ENCODE results near the gene OTOG. TPM values are rescaled to one million over a fixed set of nuclear protein-coding genes. Genes with fewer than 3 reads are reported as not detected.

Gene OTOG
- total RNA-seq, 1 donor from 2014 or later = not detected

DNA sequence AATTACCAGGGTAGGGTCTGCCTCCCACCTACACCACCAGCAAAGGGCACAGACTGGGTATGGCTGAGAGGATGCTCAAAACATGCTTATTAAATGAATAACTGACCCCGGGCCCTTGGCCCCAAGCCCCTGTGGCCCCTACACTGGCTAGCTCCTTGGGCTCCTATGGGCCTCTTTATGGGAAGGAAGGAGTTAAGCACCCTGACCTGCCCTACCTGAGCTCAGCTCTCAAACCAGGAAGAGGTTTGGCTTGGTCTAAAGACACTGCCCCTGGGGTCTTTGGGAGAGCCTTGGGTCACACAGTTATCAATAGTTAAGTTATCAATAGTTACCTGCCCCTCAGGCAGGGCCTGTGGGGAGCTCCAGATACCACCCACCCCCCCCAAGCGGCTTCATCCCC, 4.0 kb upstream of the OTOG start:
- CTCF ChIA-PET = no interaction called here

DNA sequence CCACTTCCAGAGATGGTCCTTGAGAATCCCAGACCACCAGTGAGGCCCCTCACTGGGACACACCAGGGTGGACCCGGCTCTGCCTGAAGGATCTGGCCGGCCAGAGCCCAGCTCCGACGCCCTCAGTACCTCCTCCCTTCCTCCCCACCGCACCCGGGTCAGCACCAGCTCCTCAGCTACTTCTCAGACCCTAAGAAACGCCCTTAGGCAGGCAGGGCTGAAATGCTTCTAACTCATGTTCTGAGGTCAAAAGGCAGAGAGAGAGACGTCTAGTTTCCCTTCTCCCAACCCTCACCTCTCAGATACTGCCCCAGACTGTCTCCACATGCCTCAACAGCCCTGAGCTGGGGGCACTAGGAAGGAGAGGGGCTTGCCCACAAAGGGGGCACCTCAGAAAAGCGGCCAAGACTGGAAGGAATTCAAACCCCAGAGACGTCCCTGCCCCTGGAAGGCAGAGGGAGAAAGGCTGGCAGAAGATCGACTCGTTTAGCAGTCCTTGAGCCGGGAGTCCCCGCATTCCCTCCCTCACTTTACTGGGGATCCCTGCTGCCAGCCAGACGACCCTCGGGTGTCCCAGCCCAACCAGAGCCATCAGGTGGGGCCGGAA, 3.4 kb upstream of the OTOG start:
- peaks cover 44% of the 10 kb centered on the region for H3K27me3 Mint-ChIP-seq
- ATAC-seq (ENCODE audit: low read depth) (no peak), DNase-seq (no peak)
- no peaks in the 10 kb centered on the region for H3K4me1 Mint-ChIP-seq
- intact Hi-C loops (cut with micrococcal nuclease) = no loop called here
- H3K4me3 Mint-ChIP-seq = no peak overlapping the region
- H3K36me3 Mint-ChIP-seq (ENCODE audit: low read depth) = no peaks in the 10 kb centered on the region
- CTCF ChIA-PET = no interaction called here
- H3K27ac Mint-ChIP-seq = no peak overlapping the region
- POLR2A ChIA-PET = no interaction called here
- TF ChIP-seq, protein P1, sequence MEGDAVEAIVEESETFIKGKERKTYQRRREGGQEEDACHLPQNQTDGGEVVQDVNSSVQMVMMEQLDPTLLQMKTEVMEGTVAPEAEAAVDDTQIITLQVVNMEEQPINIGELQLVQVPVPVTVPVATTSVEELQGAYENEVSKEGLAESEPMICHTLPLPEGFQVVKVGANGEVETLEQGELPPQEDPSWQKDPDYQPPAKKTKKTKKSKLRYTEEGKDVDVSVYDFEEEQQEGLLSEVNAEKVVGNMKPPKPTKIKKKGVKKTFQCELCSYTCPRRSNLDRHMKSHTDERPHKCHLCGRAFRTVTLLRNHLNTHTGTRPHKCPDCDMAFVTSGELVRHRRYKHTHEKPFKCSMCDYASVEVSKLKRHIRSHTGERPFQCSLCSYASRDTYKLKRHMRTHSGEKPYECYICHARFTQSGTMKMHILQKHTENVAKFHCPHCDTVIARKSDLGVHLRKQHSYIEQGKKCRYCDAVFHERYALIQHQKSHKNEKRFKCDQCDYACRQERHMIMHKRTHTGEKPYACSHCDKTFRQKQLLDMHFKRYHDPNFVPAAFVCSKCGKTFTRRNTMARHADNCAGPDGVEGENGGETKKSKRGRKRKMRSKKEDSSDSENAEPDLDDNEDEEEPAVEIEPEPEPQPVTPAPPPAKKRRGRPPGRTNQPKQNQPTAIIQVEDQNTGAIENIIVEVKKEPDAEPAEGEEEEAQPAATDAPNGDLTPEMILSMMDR (IDR thresholded peaks at IDR 0.05) = no peak
- no peaks in the 10 kb centered on the region for H3K9me3 Mint-ChIP-seq

More for the DNA sequence above, 4.0 kb upstream of the OTOG start:
- intact Hi-C loops (cut with micrococcal nuclease) = no loop called here
- Mint-ChIP-seq H3K4me1 (no peaks in the 10 kb centered on the region), H3K9me3 (no peaks in the 10 kb centered on the region), H3K4me3 (no peak overlapping the region), H3K27ac (no peak overlapping the region), H3K27me3 (peaks cover 42% of the 10 kb centered on the region), H3K36me3 (ENCODE audit: low read depth) (no peaks in the 10 kb centered on the region)
- POLR2A ChIA-PET = no interaction called here
- DNase-seq = no peak
- ATAC-seq (ENCODE audit: low read depth) = no peak
- TF ChIP-seq, protein P1 (IDR thresholded peaks at IDR 0.05) = no peak

DNA sequence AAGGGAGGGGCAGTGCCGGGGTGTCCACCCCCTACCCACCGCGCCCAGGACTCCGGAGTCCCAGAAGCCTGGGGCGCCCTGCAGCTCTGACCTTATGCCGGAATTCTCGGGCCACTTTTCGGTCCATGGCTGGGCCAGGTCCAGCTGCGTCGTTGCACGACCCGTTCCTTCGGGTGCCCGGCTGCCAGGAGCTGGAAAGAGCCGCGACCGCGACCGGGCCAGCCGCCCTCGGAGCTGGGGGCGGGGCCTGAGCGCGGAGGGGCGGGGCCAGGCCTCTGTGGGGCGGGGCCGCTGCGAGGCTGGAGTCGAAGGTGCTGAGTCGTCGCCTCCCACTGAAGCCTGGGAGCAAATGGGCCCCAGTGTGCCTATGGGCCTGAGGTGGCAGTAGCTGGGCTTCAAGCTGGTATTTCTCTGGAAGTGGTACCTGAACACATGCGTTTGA, 2.9 kb upstream of the OTOG start, which contains the start of gene USH1C:
USH1C (minus strand) TSS at position 236 of the 442 bp plus-strand sequence; CDS start at position 127, 109 bp downstream.
- DNase-seq = no peak
- ATAC-seq (ENCODE audit: low read depth) = no peak
- no peaks in the 10 kb centered on the region for H3K4me1 Mint-ChIP-seq
- H3K9me3 Mint-ChIP-seq = no peaks in the 10 kb centered on the region
- POLR2A ChIA-PET = no interaction called here
- TF ChIP-seq, protein P1 (IDR thresholded peaks at IDR 0.05) = no peak
- intact Hi-C loops (cut with micrococcal nuclease) = no loop called here
- peaks cover 47% of the 10 kb centered on the region for H3K27me3 Mint-ChIP-seq
- H3K27ac Mint-ChIP-seq = no peak within 1 kb of the TSS
- H3K4me3 Mint-ChIP-seq = no peak within 1 kb of the TSS
- H3K36me3 Mint-ChIP-seq (ENCODE audit: low read depth) = no peaks in the 10 kb centered on the region
- CTCF ChIA-PET = no interaction called here

DNA sequence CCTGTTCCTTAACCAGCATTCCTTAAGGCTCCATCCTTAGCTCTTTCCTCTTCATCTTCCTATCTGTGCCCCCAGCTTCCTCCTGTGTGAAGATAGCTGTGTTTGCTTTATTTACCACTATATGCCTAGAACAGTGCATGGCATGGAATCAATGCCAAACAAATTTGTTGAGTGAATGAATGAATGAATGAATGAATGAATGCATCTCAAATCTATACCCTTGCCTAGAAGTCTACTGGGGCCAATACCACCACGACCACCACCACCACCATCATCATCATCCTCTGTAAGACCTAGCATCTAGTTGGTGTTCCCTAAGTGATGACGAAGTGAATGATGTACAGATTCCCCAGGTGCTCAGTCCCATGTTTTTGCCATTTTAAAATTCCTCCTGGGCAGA, 819 bp upstream of the OTOG start:
- POLR2A ChIA-PET = no interaction called here
- H3K4me3 Mint-ChIP-seq = no peak overlapping the region
- intact Hi-C loops (cut with micrococcal nuclease) = no loop called here
- no peak overlapping the region for H3K27ac Mint-ChIP-seq
- no peak for DNase-seq
- ATAC-seq (ENCODE audit: low read depth) = no peak
- TF ChIP-seq, protein P1 (IDR thresholded peaks at IDR 0.05) = no peak
- peaks cover 44% of the 10 kb centered on the region for H3K27me3 Mint-ChIP-seq
- CTCF ChIA-PET = no interaction called here
- H3K9me3 Mint-ChIP-seq = no peaks in the 10 kb centered on the region
- H3K4me1 Mint-ChIP-seq = no peaks in the 10 kb centered on the region
- H3K36me3 Mint-ChIP-seq (ENCODE audit: low read depth) = no peaks in the 10 kb centered on the region

DNA sequence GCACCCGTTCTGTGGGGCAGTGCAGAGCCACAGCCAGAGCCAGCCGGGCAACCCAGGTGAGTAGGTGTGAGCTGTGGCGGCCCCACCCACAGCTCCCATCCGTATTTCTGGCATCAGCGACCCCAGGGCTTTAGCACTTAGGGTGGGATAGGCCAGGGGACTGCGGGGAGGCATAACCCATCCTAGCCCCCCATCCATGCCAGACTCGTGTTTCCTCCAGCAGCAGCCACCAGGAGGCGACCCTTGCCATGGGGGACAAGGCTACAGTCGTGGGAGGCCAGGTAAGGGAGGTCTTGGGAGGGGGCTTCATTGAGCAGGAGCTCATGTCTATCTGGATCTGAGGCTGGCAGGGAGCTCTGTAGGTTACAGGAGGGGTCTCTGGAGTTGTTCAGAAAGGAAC, 873 bp downstream of the OTOG start:
- Mint-ChIP-seq H3K36me3 (ENCODE audit: low read depth) (no peaks in the 10 kb centered on the region), H3K4me1 (no peaks in the 10 kb centered on the region), H3K27me3 (peaks cover 38% of the 10 kb centered on the region), H3K27ac (no peak overlapping the region), H3K4me3 (no peak overlapping the region), H3K9me3 (no peaks in the 10 kb centered on the region)
- ChIA-PET POLR2A (no interaction called here), CTCF (no interaction called here)
- DNase-seq (no peak), ATAC-seq (ENCODE audit: low read depth) (no peak)
- TF ChIP-seq, protein P1 (IDR thresholded peaks at IDR 0.05) = no peak
- intact Hi-C loops (cut with micrococcal nuclease) = no loop called here

Data from activated B cell treated with CpG ODN at 0.5 μM for 24 hours (primary cell).